HK-2 (cell line): ENCODE measurements around the gene CARD14.
"Not testable (repeated sequence)": the region's sequence is repeated elsewhere in the genome, so short reads cannot be mapped to it uniquely, and the experiment has no call there.

Experiments used
- DNase-seq: peaks from one replicate; pipeline ENCODE4 v3.0.0-alpha.2; 2018; ENCODE audit not compliant: unreplicated experiment

CARD14 gene

DNA sequence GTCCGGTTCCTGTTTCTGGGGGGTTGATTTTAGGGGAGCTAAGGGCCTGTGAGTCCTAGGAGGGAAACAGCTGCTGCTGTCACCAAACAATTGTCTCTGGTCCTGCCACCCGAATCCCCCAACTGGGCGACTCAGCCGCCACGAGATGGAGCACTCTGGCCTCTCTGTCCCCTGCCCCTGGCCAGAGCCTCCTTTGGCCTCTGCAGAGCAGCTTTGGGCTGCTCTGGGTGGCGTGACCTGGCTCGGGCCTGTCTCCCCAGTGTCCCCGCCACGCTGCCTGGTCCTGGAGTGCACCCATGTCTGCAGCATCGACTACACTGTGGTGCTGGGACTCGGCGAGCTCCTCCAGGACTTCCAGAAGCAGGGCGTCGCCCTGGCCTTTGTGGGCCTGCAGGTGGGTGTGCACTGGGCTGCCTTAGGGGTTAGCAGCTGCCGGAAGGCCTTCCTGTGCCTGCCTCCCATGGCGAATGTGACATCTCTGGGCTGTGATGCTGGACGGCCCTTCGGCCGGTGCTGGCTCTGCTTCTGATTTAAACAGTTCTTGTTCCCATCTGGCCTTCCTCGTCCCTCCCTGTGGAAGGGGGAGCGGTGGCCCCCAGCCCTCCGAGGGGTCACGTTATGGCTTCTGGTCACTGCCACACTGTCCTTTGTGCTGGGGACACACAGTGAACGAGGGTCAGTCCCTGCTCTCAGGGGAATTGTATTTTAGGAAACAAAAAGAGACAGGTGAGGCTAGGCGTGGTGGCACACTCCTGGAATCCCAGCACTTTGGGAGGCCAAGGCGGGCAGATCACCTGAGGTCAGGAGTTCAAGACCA, 79.3 kb downstream of the CARD14 start:
- DNase-seq: no peak

- DNase-seq: no peak
Measured at GRCh38 chr17:80251966-80252365, 82.1 kb downstream of the CARD14 start.

DNA sequence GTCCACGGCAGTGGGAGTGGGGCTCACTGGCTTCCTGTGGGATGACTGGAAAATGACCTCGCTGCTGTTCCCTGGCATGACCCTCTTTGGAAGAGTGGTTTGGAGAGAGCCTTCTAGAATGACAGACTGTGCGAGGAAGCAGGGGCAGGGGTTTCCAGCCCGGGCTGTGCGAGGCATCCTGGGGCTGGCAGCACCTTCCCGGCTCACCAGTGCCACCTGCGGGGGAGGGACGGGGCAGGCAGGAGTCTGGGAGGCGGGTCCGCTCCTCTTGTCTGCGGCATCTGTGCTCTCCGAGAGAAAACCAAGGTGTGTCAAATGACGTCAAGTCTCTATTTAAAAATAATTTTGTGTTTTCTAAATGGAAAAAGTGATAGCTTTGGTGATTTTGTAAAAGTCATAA, 83.0 kb downstream of the CARD14 start:
- peak; percentile 44 for DNase-seq

- peak; percentile 33 for DNase-seq
Measured at GRCh38 chr17:80253631-80254395, 84.0 kb downstream of the CARD14 start.

GRCh38 chr17:80254396-80255251, 84.8 kb downstream of the CARD14 start:
- DNase-seq: peak; percentile 88

- no peak for DNase-seq
Measured at GRCh38 chr17:80256034-80256350, 86.2 kb downstream of the CARD14 start.

DNA sequence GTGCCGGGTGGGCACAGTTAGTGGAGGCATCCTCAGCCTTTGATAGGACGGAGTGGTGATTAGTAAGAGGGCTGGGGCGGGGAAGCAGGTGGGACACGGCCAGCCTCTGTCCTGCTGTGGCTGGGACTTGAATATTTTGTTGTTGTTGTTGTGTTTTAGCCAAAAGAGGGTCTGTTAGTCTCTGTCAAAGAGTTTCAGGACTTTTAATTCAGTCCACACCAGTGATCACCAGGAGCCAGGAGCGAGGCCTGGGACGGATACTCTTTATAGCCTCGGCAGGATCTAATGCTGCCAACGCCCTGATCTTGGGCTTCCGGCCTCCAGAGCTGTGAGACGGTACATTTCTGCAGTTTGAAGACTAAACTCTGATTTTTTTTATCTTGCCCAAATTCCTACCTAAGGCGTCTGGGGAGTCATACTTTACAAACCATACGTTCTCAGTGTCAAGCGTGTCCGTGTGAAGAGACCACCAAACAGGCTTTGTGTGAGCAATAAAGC, 87.9 kb downstream of the CARD14 start:
- DNase-seq: no peak

GRCh38 chr17:80258296-80258695, 88.5 kb downstream of the CARD14 start:
- not testable (repeated sequence) for DNase-seq
